Thymus (tissue), 11 donors: ENCODE results near the gene ZNF33B. TPM values are rescaled to one million over a fixed set of nuclear protein-coding genes. Genes with fewer than 3 reads are reported as not detected.

Experiments used
- DNase-seq, 9 donors: peaks; one replicate each; pipeline ENCODE4 v3.0.0-alpha.2; 2013; ENCODE audit warnings: low spot score in 9 of 9, low read depth in 6 of 9, missing footprints in 1 of 9
- H3K27ac ChIP-seq, 2 donors: one replicate each; pipeline ENCODE4 v1.5.1; 2013; ENCODE audit warnings: control low read depth in 1 of 2, low read depth in 1 of 2, low read length in 1 of 2, mild to moderate bottlenecking in 1 of 2, moderate library complexity in 1 of 2
- H3K27me3 ChIP-seq, 2 donors: one replicate each; pipeline ENCODE4 v1.5.1; 2013; ENCODE audit warnings: low read length in 1 of 2; ENCODE audit not compliant: control insufficient read depth in 2 of 2, insufficient read depth in 1 of 2
- H3K36me3 ChIP-seq, 2 donors: one replicate each; pipeline ENCODE4 v1.5.1; 2013; ENCODE audit warnings: low read length in 1 of 2, mild to moderate bottlenecking in 1 of 2, moderate library complexity in 1 of 2; ENCODE audit not compliant: control insufficient read depth in 2 of 2, insufficient read depth in 2 of 2
- H3K4me1 ChIP-seq, 2 donors: one replicate each; pipeline ENCODE4 v1.5.1; 2013; ENCODE audit warnings: low read length in 2 of 2; ENCODE audit not compliant: control insufficient read depth in 2 of 2, insufficient read depth in 2 of 2
- H3K4me3 ChIP-seq, 2 donors: one replicate each; pipeline ENCODE4 v1.5.1; 2013; ENCODE audit warnings: low read length in 2 of 2, control low read depth in 1 of 2, mild to moderate bottlenecking in 1 of 2
- H3K9me3 ChIP-seq, 2 donors: one replicate each; pipeline ENCODE4 v1.5.1; 2013; ENCODE audit warnings: low read length in 1 of 2, mild to moderate bottlenecking in 1 of 2; ENCODE audit not compliant: control insufficient read depth in 2 of 2, insufficient read depth in 1 of 2
- WGBS: extraction: QIAGEN DNeasy Blood & Tissue Kit; methylation state at CpG from one replicate; pipeline ENCODE4 v1.1.7; 2013; 5-methylcytosine and 5-hydroxymethylcytosine counted together
- polyA plus RNA-seq: library from polyadenylated mRNA; stranded (reverse); fragments of 200-250 nt; gene quantifications from one replicate; pipeline ENCODE4 v1.2.3, GENCODE V29; 2013
- total RNA-seq: library from RNA; stranded (reverse); fragments of 120-200 nt; gene quantifications from one replicate; pipeline ENCODE4 v1.2.4, GENCODE V29; 2013
- donor health status: healthy.

ZNF33B gene
- total and polyA plus RNA-seq, 2 donors: 16.4 to 17.5 TPM

DNA sequence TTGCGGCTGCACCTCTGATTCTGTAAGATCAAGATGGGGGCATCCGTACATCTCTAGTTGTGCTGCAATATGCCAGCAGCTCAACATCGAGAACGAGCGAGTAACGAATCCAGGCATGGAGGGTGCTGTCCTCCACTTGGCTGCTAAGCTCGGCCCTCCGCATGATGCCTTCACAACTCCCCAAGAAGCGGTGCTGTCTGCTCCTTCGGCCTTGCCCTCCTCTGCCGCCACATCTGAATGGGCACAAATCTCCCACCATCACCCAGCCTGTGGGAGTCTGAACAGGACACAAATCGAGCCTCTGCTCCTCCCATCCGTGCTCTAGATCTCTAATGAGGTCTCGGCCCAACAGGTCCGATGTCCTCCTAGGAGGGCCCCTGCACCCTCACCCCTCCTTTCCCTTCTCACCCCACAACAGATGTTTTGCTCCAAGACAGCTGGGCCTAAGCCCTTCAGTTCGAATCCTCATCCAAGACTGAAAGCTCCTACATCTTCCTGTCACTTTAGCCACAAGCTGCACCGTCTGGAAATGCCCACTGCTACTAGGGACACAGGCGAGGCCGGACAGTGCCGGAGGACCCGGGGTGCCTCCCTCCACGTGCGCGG is 86.7 kb downstream of the ZNF33B start:
- Histone ChIP-seq H3K4me1 (peaks cover 4 to 10% of the 10 kb centered on the region in 2 donors), H3K27ac (no peak overlapping the region), H3K9me3 (no peaks in the 10 kb centered on the region), H3K36me3 (no peaks in the 10 kb centered on the region), H3K27me3 (no peaks in the 10 kb centered on the region), H3K4me3 (peak overlapping the region; percentile 83 to 90)
- WGBS: 61% methylated on average over 24 of the region's 24 CpGs
- peak in 2 of 9 donors; percentile 0 to 1 for DNase-seq

DNA sequence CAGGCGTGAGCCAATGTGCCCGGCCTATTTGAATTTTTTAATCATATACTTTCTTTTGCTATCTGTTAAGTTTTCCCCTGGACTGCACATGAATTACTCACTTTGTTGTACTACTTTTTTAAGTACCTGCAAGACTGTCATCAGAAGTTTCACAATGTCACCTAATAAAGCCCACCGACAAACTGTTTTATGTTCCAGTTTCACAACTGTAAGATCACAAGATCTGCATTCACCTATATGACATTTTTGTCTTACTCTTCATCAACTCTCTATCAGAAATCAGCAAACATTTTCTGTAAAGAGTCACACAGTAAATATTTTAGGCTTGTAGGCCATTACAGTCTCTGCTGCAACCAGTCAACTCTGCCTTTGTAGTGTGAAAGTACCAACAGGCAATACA is 88.5 kb downstream of the ZNF33B start:
- Histone ChIP-seq H3K9me3 (peaks cover 0 to 3% of the 10 kb centered on the region in 2 donors), H3K4me3 (no peak overlapping the region), H3K4me1 (peaks cover 4 to 10% of the 10 kb centered on the region in 2 donors), H3K27ac (no peak overlapping the region), H3K27me3 (no peaks in the 10 kb centered on the region), H3K36me3 (no peaks in the 10 kb centered on the region)
- 97% methylated on average over 3 of the region's 3 CpGs for WGBS
- no peak for DNase-seq

GRCh38 chr10:42548254-42548653 is 90.1 kb downstream of the ZNF33B start:
- WGBS: 98% methylated on average over 3 of the region's 3 CpGs
- Histone ChIP-seq H3K27ac (no peak overlapping the region), H3K36me3 (peaks cover 0 to 5% of the 10 kb centered on the region in 2 donors)

GRCh38 chr10:42544945-42545344 is 93.4 kb downstream of the ZNF33B start:
- Histone ChIP-seq H3K27ac (no peak overlapping the region), H3K27me3 (no peaks in the 10 kb centered on the region), H3K36me3 (peaks cover 0 to 5% of the 10 kb centered on the region in 2 donors), H3K4me1 (no peaks in the 10 kb centered on the region), H3K4me3 (no peak overlapping the region), H3K9me3 (peaks cover 0 to 9% of the 10 kb centered on the region in 2 donors)
- no peak for DNase-seq

More at GRCh38 chr10:42548254-42548653, 90.1 kb downstream of the ZNF33B start:
- DNase-seq: no peak
- Histone ChIP-seq H3K4me1 (peaks cover 4 to 10% of the 10 kb centered on the region in 2 donors), H3K4me3 (no peak overlapping the region), H3K27me3 (no peaks in the 10 kb centered on the region), H3K9me3 (peaks cover 0 to 8% of the 10 kb centered on the region in 2 donors)

DNA sequence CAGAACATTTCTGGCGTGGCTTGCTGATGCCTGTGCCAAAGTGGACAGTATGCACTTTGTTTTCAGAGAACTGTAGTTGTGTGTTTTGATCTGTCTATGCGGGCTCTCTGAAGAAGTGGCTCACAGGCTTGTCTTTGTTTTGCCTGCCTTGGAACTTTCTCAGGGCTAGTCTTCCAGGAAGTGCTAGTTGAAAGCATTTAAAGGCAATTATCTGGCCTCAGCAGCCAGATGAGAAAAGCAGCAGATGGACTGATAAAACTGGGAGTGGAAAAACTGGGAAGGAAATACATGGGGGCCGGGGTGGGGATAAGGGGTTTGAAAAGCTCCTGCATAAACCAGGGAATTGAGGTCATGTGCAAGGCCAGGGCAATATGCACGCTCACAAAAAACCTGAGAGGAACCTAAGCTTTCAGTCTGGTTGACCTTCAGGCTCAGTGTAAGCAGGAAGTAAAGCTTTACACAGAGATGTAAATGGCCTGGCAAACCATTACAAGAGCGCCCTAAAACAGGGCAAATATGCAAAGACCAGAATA is 94.5 kb downstream of the ZNF33B start:
- H3K27ac ChIP-seq: no peak overlapping the region
- peaks cover 2 to 13% of the 10 kb centered on the region in 2 donors for H3K36me3 ChIP-seq
- H3K4me1 ChIP-seq: no peaks in the 10 kb centered on the region
- peaks cover 2 to 19% of the 10 kb centered on the region in 2 donors for H3K9me3 ChIP-seq
- 96% methylated on average over 5 of the region's 5 CpGs for WGBS
- no peaks in the 10 kb centered on the region for H3K27me3 ChIP-seq
- no peak for DNase-seq
- no peak overlapping the region for H3K4me3 ChIP-seq

Other genes starting within 250 kb of the ZNF33B start
- gene BMS1, start 144.2 kb upstream of the ZNF33B start, total RNA-seq: 15.0 TPM
- 10.1 TPM for gene BMS1, start 144.2 kb upstream of the ZNF33B start, polyA plus RNA-seq